Neural progenitor cell (in vitro differentiated cells): ENCODE data around the gene TSHZ3.

Experiments used
- CTCF ChIP-seq: fragments of 200-600 bp; sonication (generic); IDR thresholded peaks from 2 replicates; pipeline ENCODE4 v1.5.1; 2017; ENCODE audit warnings: antibody characterized with exemption, mild to moderate bottlenecking
- EZH2 ChIP-seq: fragments of 200-600 bp; sonication (generic); IDR thresholded peaks from 2 replicates; pipeline ENCODE4 v1.6.1; 2017; ENCODE audit warnings: antibody characterized with exemption, mild to moderate bottlenecking, moderate library complexity

GRCh38 chr19:31226151-31226935 is 122.9 kb downstream of the TSHZ3 start:
- TF ChIP-seq CTCF (no peak), EZH2 (no peak)
